Measurements from ENCODE around the gene TSPAN9. TPM values are rescaled to one million over a fixed set of nuclear protein-coding genes. Genes with fewer than 3 reads are reported as not detected.

The TSPAN9 gene
- polyA plus RNA-seq, 1 donor (not counting 4 experiments of a cell fraction or from before 2014, with no cell fraction given), result 27.5 TPM

GRCh38 chr12:3251067-3251466 is 173.9 kb downstream of the TSPAN9 start:
- no peak for TF ChIP-seq EZH2 (IDR thresholded peaks at IDR 0.05; ENCODE audit: low read length)
- TF ChIP-seq CTCF (optimal IDR thresholded peaks at IDR 0.05 in 1 of 3, IDR thresholded peaks at IDR 0.05 in 1 of 3, conservative IDR thresholded peaks at IDR 0.05 in 1 of 3; ENCODE audit: extremely low read depth in 1 of 3, insufficient read depth in 2 of 3, low read length in 3 of 3), result no peak
- no peaks in the 10 kb centered on the region for H3K4me1 ChIP-seq (ENCODE audit: control insufficient read depth, extremely low read depth, insufficient read depth, low read length)
- H3K36me3 ChIP-seq (ENCODE audit: control insufficient read depth in 2 of 2, extremely low read depth in 1 of 2, insufficient read depth in 2 of 2, low read length in 2 of 2), result no peaks in the 10 kb centered on the region
- H3K9me3 ChIP-seq (ENCODE audit: control insufficient read depth, low read depth, low read length), result no peaks in the 10 kb centered on the region
- H3K9ac ChIP-seq (ENCODE audit: control insufficient read depth, extremely low read depth, insufficient read depth, low read length), result no peak overlapping the region
- H3K27ac ChIP-seq (ENCODE audit: control insufficient read depth, insufficient read depth, low read length), result no peak overlapping the region
- dilution Hi-C loops (cut with MboI; ENCODE audit: extremely low pct_ligation_motif_present, low sequenced_read_pairs), result no loop called here
- no peak overlapping the region for H2AFZ ChIP-seq (ENCODE audit: control insufficient read depth, low read length)
- FAIRE-seq (no peak), DNase-seq (ENCODE audit: low read depth, low spot score) (no peak)
- H3K4me3 ChIP-seq (ENCODE audit: control insufficient read depth in 2 of 3, extremely low read depth in 1 of 3, insufficient read depth in 2 of 3, low read depth in 1 of 3, low read length in 3 of 3), result no peak overlapping the region
- no peaks in the 10 kb centered on the region for H3K79me2 ChIP-seq (ENCODE audit: control insufficient read depth, insufficient read depth, low read length)
- H3K4me2 ChIP-seq (ENCODE audit: control insufficient read depth, extremely low read depth, insufficient read depth, low read depth, low read length), result no peak overlapping the region
- H4K20me1 ChIP-seq (ENCODE audit: control insufficient read depth, extremely low read depth, insufficient read depth, low read length), result no peaks in the 10 kb centered on the region
- no peaks in the 10 kb centered on the region for H3K9me1 ChIP-seq (ENCODE audit: control insufficient read depth, extremely low read depth, insufficient read depth, low read length)
- H3K27me3 ChIP-seq (ENCODE audit: control insufficient read depth, extremely low read depth, insufficient read depth, low read length), result no peaks in the 10 kb centered on the region

GRCh38 chr12:3251691-3252090 is 174.5 kb downstream of the TSPAN9 start:
- Histone ChIP-seq H3K4me3 (ENCODE audit: control insufficient read depth in 2 of 3, extremely low read depth in 1 of 3, insufficient read depth in 2 of 3, low read depth in 1 of 3, low read length in 3 of 3) (no peak overlapping the region), H3K27me3 (ENCODE audit: control insufficient read depth, extremely low read depth, insufficient read depth, low read length) (no peaks in the 10 kb centered on the region), H3K9me3 (ENCODE audit: control insufficient read depth, low read depth, low read length) (no peaks in the 10 kb centered on the region), H3K79me2 (ENCODE audit: control insufficient read depth, insufficient read depth, low read length) (no peaks in the 10 kb centered on the region), H2AFZ (ENCODE audit: control insufficient read depth, low read length) (no peak overlapping the region), H3K9me1 (ENCODE audit: control insufficient read depth, extremely low read depth, insufficient read depth, low read length) (no peaks in the 10 kb centered on the region), H3K4me1 (ENCODE audit: control insufficient read depth, extremely low read depth, insufficient read depth, low read length) (no peaks in the 10 kb centered on the region), H3K27ac (ENCODE audit: control insufficient read depth, insufficient read depth, low read length) (no peak overlapping the region), H3K36me3 (ENCODE audit: control insufficient read depth in 2 of 2, extremely low read depth in 1 of 2, insufficient read depth in 2 of 2, low read length in 2 of 2) (no peaks in the 10 kb centered on the region), H3K9ac (ENCODE audit: control insufficient read depth, extremely low read depth, insufficient read depth, low read length) (no peak overlapping the region), H4K20me1 (ENCODE audit: control insufficient read depth, extremely low read depth, insufficient read depth, low read length) (no peaks in the 10 kb centered on the region), H3K4me2 (ENCODE audit: control insufficient read depth, extremely low read depth, insufficient read depth, low read depth, low read length) (no peak overlapping the region)
- TF ChIP-seq CTCF (optimal IDR thresholded peaks at IDR 0.05 in 1 of 3, IDR thresholded peaks at IDR 0.05 in 1 of 3, conservative IDR thresholded peaks at IDR 0.05 in 1 of 3; ENCODE audit: extremely low read depth in 1 of 3, insufficient read depth in 2 of 3, low read length in 3 of 3) (no peak), EZH2 (IDR thresholded peaks at IDR 0.05; ENCODE audit: low read length) (no peak)
- DNase-seq (ENCODE audit: low read depth, low spot score) (no peak), FAIRE-seq (no peak)
- dilution Hi-C loops (cut with MboI; ENCODE audit: extremely low pct_ligation_motif_present, low sequenced_read_pairs), result no loop called here
